Measurements from ENCODE around the gene PATL2. TPM values are rescaled to one million over a fixed set of nuclear protein-coding genes. Genes with fewer than 3 reads are reported as not detected.

The PATL2 gene
- total RNA-seq, result 0.33 and 0.36 TPM in 2 replicates

DNA sequence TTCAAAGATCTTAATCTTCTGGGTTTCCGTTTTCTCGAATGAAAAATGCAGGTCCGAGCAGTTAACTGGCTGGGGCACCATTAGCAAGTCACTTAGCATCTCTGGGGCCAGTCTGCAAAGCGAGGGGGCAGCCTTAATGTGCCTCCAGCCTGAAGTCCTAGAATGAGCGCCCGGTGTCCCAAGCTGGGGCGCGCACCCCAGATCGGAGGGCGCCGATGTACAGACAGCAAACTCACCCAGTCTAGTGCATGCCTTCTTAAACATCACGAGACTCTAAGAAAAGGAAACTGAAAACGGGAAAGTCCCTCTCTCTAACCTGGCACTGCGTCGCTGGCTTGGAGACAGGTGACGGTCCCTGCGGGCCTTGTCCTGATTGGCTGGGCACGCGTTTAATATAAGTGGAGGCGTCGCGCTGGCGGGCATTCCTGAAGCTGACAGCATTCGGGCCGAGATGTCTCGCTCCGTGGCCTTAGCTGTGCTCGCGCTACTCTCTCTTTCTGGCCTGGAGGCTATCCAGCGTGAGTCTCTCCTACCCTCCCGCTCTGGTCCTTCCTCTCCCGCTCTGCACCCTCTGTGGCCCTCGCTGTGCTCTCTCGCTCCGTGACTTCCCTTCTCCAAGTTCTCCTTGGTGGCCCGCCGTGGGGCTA is at the start of gene PATL2, which contains the start of gene B2M:
Gene PATL2, minus strand, starts transcription at position 228 of the 647 bp plus-strand sequence. CDS start 34,833 bp downstream, outside the sequence.
Gene B2M, plus strand, starts transcription at position 422 of the 647 bp plus-strand sequence. Its CDS starts 30 bp downstream, at position 452.

DNA sequence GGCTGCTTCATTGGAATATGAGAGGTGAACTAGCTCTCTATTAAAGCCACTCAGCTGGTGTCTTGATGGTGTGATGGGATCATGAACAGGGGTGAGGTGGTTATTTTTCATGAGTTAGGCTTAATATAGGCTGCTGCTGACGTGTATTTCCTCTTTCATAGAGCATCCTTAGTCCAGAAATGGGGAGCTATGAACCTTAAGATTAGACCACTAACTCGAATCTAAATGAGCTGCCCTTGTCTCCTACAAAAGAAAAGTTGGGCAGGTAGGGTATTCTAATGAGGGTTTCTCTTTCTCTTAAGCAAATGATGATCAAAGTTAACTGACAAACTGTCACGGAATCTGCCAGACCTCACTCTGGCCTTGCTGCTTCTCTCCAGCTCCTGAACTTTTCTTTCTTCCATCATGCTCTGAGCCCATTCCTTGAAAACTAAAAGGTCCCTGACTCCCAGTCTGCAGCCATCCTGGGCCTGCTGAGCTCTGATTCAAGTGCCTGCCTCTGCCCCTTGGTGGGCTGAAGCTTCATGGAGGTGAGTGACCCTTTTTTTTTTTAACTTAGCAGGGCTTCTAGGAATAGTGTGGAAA is 25.1 kb upstream of the PATL2 start, which contains the start of gene TRIM69:
Gene TRIM69, plus strand, starts transcription at position 348 of the 585 bp plus-strand sequence. Its CDS starts 177 bp downstream, at position 525.

DNA sequence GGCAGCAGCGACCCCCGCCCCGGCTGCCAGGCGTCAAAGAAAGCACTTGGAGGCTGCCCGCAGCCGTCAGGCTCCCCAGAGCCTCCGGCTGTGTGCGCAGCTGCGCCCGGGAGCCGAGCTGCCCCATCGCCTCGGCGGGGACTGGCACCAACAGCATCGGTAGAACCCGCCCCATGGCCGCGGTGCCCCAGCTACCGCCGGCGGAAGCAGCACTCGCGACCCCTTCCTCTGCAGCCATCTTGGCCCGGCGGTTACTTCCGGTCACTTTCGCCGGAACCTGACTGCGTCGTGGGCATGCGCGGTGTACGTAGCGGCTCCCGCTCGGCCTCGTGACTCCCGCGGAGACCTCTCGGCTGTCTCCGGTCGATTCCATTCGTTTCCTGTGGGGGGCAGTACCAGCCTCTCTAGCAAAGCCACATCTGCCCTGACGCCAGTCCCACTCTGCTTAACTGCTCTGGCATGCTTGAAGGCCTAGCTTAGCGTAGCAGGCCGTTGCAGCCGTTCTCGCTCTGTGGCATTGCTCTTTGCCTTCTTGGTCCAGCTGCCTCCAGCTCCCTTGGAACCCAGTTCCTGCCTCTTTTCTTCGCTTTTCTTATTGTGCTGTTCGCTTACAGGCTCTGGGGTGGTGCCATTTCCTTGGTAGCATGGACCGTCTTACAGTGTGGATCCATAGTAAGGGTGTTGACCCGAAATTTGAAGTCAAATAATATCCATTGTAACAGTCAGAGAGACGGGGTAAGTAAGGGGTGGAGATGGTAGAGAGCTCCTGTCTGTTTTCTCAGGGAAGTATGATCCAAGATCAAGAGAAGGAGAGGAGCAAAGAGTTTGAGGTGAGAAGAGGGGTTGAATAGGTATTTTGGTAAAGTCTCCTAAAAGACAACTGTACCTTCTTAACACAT is 47.5 kb downstream of the PATL2 start, which contains the start of gene SPG11:
Gene SPG11, minus strand, starts transcription at position 253 of the 899 bp plus-strand sequence. Its CDS starts 15 bp downstream, at position 238.

Other genes starting within 250 kb of the PATL2 start
- 34.7 and 46.9 TPM in 2 replicates for gene EIF3J, start 174.2 kb downstream of the PATL2 start, total RNA-seq
- gene SPG11, start 47.7 kb downstream of the PATL2 start, total RNA-seq, result 101 and 104 TPM in 2 replicates
- 1,082 and 1,798 TPM in 2 replicates for gene B2M, start 194 bp upstream of the PATL2 start, total RNA-seq
- 13.1 and 15.7 TPM in 2 replicates for gene TRIM69, start 25.2 kb upstream of the PATL2 start, total RNA-seq
- not detected in 2 replicates for gene TERB2, start 245.4 kb upstream of the PATL2 start, total RNA-seq